Mucosa of descending colon (tissue), 3 donors: ENCODE results near the gene EPN2. TPM values are rescaled to one million over a fixed set of nuclear protein-coding genes. Genes with fewer than 3 reads are reported as not detected.
A peak's percentile ranks its signal among the peaks of the same experiment; 100 is the strongest.

Experiments used
- ATAC-seq: fragments of 200-7000 bp; cut with Tn5 transposase; one replicate; pipeline ENCODE4 v1.9.1; 2020; ENCODE audit warnings: mild to moderate bottlenecking, moderate library complexity
- DNase-seq, 3 donors: peaks; one replicate each; pipeline ENCODE4 v3.0.0-alpha.2; 2020
- H3K36me3 ChIP-seq: fragments of 200-600 bp; one replicate; pipeline ENCODE4 v1.8.0; 2021; ENCODE audit warnings: low read depth, mild to moderate bottlenecking
- H3K4me1 ChIP-seq: fragments of 200-600 bp; one replicate; pipeline ENCODE4 v1.8.0; 2021; ENCODE audit warnings: low read depth, mild to moderate bottlenecking
- H3K4me3 ChIP-seq: fragments of 200-600 bp; one replicate; pipeline ENCODE4 v1.8.0; 2021; ENCODE audit warnings: mild to moderate bottlenecking
- H3K9me3 ChIP-seq: fragments of 200-600 bp; one replicate; pipeline ENCODE4 v1.8.0; 2021; ENCODE audit warnings: mild to moderate bottlenecking
- intact Hi-C, 2 donors: fragments of 100-400 bp; cut with DNase I in 1 of 2; cut with micrococcal nuclease in 1 of 2; formaldehyde crosslinking; loops; one replicate each; pipeline versions ENCODE4 v1.11.0 to v1.11.1; 2022; cut with DNase I, micrococcal nuclease
- total RNA-seq, 3 donors: library from RNA; stranded (reverse); fragmentation: NEBNext Ultra II Directional in 2 of 3; extraction: Animal tissue kit (Norgen Biotek cat#: 25700) in 2 of 3; gene quantifications; one replicate each; pipeline versions ENCODE4 v1.2.1 to v1.2.4, GENCODE V29; 2021 to 2023
- TF ChIP-seq, protein P1 (sequence below): fragments of 200-600 bp; IDR thresholded peaks from one replicate; pipeline ENCODE4 v1.8.0; 2022; ENCODE audit warnings: antibody characterized with exemption, mild to moderate bottlenecking
- donor health status: DM: no; HTN: no; CAD: no; lungs with moderate emphysema.
- donor health status: DM: no; HTN: no; CAD: no.
- donor health status: DM: no; HTN: yes; CAD: no.

The EPN2 gene
- total RNA-seq, 3 donors from 2014 or later = 32.6 to 75.8 (median 45.0) TPM

DNA sequence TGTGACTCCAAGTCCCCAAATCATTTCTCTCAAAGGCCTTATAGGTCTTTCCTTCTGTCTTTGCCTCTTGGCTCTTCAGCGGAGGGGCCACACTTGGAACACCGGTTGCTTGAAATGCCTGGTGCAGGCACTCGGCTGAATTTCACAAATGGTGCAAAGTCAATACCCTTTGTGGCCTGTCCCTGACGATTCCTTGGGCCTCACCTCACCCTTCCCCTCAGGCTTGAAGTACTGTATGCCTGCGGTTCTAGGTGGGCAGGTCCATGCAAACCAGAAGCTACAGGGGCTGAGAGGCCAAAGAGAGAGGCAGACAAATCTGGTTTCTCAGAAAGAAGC, 129.4 kb downstream of the EPN2 start:
- ATAC-seq (no peak), DNase-seq (no peak)
- Histone ChIP-seq H3K9me3 (no peaks in the 10 kb centered on the region), H3K4me1 (peaks cover 16% of the 10 kb centered on the region), H3K36me3 (no peaks in the 10 kb centered on the region), H3K4me3 (no peak overlapping the region)
- intact Hi-C loops = loop anchor here (10.0 kb wide), 1 partner anchor 398 kb away; no protein-coding TSS in a partner anchor
- TF ChIP-seq, protein P1, sequence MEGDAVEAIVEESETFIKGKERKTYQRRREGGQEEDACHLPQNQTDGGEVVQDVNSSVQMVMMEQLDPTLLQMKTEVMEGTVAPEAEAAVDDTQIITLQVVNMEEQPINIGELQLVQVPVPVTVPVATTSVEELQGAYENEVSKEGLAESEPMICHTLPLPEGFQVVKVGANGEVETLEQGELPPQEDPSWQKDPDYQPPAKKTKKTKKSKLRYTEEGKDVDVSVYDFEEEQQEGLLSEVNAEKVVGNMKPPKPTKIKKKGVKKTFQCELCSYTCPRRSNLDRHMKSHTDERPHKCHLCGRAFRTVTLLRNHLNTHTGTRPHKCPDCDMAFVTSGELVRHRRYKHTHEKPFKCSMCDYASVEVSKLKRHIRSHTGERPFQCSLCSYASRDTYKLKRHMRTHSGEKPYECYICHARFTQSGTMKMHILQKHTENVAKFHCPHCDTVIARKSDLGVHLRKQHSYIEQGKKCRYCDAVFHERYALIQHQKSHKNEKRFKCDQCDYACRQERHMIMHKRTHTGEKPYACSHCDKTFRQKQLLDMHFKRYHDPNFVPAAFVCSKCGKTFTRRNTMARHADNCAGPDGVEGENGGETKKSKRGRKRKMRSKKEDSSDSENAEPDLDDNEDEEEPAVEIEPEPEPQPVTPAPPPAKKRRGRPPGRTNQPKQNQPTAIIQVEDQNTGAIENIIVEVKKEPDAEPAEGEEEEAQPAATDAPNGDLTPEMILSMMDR = no peak

DNA sequence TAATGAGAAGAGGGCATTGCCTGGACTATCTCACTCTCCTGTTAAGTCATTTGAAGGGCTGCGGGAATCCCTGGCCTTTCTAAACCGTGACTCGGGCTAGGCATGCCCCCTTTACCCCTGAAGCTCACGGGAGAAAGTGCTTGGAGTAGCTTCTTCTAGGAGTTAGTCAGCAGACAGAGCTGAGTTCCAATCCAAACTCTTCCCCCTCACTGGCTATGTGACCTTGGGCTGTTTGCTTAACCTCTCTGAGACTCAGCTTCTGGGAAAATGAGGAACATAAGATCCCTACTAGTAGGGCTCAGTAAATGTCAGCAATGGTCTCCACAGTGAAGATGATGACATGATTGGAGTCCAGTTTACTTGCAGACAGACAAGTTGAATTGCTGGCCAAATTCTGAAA, 131.1 kb downstream of the EPN2 start:
- TF ChIP-seq, protein P1 = no peak
- Histone ChIP-seq H3K4me1 (peaks cover 8% of the 10 kb centered on the region), H3K9me3 (no peaks in the 10 kb centered on the region), H3K36me3 (no peaks in the 10 kb centered on the region), H3K4me3 (no peak overlapping the region)
- intact Hi-C loops = loop anchor here (10.0 kb wide), 1 partner anchor 397 kb away; no protein-coding TSS in a partner anchor
- DNase-seq = no peak
- no peak for ATAC-seq

DNA sequence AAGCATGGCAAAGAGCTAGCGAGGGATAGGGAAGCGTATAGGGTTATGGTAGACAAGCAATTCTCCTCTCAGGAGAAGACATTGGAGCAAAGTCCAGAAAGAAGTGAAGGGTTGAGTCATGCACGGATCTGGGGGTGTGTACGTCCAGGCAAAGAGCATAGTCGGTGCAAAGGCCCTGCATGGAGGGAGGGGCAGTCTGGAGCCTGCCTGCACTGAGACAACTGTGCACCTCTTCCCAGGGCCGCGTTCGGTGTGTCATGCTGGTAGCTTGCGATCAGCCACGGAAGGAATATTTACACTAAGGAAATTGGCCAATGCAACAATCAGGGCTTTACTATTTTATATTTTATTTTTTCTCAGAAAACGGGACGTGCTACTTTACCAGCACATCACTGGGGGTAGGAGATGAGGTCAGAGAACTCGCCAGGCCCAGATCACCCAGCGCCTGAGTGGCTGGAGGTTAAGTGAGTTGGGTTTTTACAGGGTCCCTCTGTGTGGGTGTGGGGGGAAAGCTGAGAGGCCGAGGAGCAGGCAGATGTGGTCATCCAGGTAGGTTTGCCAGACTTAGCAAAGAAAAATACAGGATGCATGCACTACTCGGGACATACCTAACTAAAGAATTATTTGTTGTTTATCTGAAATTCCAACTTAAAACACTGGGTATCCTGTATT, 132.1 kb downstream of the EPN2 start:
- DNase-seq = peak in 2 of 3 donors; percentile 48 to 68

DNA sequence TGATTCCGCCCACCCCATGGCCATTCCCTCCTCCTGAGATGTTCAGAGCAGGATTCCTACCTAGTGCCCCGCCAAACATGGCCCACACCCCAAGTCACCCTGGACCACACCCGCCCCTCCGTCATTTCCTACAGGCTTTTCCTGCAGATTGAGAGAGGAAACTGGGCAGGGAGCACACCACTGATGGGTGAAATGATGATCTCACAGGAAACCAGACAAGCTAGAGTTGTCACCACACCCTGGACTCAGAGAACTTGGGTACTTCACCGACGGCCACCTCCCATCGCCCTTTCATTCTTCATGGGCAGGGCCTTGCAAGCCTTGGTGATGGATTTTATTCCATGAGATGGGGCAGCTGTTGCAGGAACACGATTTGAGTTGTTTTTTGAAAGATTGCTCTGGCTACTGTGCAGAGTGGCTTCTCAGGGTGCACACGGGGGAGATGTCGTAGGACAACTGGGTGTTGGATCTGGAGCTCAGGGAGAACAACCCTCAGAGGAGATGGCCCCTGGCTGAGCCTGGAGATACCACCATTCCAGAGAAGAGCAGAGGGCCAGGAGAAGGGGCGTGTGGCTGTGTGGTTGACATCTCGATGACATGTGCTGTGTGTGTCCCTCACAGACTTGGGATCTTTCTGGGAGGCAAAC, 132.8 kb downstream of the EPN2 start:
- TF ChIP-seq, protein P1 = no peak
- peak; percentile 75 for ATAC-seq
- H3K4me3 ChIP-seq = no peak overlapping the region
- intact Hi-C loops = loop anchor here (10.0 kb wide), 1 partner anchor 395 kb away; no protein-coding TSS in a partner anchor
- H3K36me3 ChIP-seq = no peaks in the 10 kb centered on the region
- peak in 1 of 3 donors; percentile 60 for DNase-seq
- peaks cover 8% of the 10 kb centered on the region for H3K4me1 ChIP-seq
- no peaks in the 10 kb centered on the region for H3K9me3 ChIP-seq

More for the DNA sequence above, 132.1 kb downstream of the EPN2 start:
- Histone ChIP-seq H3K9me3 (no peaks in the 10 kb centered on the region), H3K4me1 (peaks cover 8% of the 10 kb centered on the region), H3K36me3 (no peaks in the 10 kb centered on the region), H3K4me3 (no peak overlapping the region)
- ATAC-seq = peak; percentile 89
- intact Hi-C loops = loop anchor here (10.0 kb wide), 1 partner anchor 396 kb away; no protein-coding TSS in a partner anchor
- TF ChIP-seq, protein P1 = no peak

DNA sequence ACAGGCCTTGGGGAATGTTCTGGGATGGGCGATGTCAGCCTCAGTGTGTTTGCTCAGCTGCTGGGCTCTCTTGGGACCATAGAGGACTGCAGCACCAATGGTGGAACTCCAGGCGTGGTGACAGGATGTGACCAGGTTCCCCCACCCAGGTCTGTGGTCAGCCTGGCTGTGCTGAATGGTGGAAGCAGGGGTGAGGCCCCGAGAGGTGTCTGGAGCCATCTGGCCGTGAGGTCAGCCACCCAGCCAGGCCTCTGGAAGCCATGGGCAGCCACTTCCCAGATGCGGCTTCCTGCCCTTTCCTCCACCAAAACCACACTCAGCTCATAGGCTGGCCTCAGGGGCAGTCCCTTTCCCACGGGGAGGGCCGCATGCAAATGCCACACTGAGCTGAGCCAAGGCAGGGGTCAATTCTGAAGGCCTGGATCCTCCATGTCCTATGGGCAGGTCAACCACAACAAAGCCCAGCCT, 133.4 kb downstream of the EPN2 start:
- TF ChIP-seq, protein P1 = no peak
- Histone ChIP-seq H3K9me3 (no peaks in the 10 kb centered on the region), H3K4me3 (no peak overlapping the region), H3K36me3 (no peaks in the 10 kb centered on the region), H3K4me1 (peaks cover 8% of the 10 kb centered on the region)
- intact Hi-C loops = no loop called here
- no peak for DNase-seq
- peak; percentile 15 for ATAC-seq
